ENCODE measurements around the gene RNASE8.
"Not testable (repeated sequence)": the region's sequence is repeated elsewhere in the genome, so short reads cannot be mapped to it uniquely, and the experiment has no call there.

The RNASE8 gene, protein sequence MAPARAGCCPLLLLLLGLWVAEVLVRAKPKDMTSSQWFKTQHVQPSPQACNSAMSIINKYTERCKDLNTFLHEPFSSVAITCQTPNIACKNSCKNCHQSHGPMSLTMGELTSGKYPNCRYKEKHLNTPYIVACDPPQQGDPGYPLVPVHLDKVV

GRCh38 chr14:21057803-21058675 is at the start of gene RNASE8:
Gene RNASE8, plus strand, starts transcription at chr14:21057822. Its CDS starts 71 bp downstream, at chr14:21057893.
- no peak for DNase-seq (ENCODE audit: low spot score)

DNA sequence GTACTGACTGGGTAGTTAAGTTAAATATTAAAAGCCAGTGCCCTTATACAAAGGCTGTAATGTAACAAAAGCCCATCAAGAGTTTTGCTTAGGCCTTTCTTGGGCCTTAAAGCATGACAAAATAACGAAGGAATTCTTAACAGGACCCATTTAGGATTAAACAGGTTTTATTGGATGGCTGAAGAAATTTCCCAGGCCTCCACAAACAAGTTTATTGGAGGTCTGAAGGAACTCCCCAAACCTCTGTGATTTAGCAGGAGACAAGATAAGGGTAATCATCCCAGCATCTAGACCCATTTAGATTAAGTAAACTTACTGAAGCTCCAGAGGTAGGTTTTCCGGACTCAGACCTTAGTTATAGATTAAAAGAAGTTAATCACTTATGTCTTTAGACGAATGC is 47.9 kb upstream of the RNASE8 start:
- DNase-seq (ENCODE audit: low spot score): not testable (repeated sequence)

- no peak for DNase-seq (ENCODE audit: low spot score)
Measured at GRCh38 chr14:21011136-21011535, 46.5 kb upstream of the RNASE8 start.

- peak; percentile 87 for DNase-seq (ENCODE audit: low spot score)
Measured at GRCh38 chr14:21014761-21015190, 42.8 kb upstream of the RNASE8 start.

GRCh38 chr14:21015312-21015711 is 42.3 kb upstream of the RNASE8 start:
- DNase-seq (ENCODE audit: low spot score): no peak

DNA sequence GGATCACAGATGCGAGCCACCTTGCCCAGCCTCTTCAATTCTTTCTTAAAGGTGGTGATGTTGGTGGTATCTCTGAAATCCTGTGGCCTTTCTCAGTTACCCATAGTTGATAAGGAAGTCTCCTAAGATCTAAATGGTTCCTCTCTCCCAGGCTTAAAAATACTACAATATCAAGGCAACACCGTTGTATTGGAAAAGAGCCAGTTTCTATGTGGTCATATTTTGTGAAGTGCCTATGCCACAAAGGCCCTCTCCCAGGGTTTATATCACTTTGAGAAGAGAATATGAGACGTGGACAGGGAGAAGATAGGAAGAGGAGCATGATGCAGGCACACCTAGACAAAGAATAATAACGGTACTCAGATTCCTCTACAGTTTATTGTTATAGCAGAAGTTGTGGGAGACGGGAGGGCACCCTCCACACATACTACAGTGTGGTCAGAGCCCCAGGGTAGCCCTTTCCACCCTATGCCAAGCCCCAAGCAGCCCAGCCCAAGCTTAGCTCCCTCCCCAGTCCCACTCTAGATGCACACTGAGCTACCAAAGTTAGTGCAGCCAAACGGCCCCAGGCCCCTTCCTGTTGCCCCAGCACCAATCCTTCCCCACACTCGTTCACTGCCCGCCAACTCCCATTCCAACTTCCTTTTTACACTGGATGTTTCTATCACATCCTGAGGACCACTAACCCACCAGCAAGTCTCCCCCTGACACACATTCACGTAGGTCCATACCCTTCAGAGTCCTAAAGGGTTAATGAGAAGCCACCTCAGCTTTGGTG is 41.0 kb upstream of the RNASE8 start:
- DNase-seq (ENCODE audit: low spot score): no peak

- DNase-seq (ENCODE audit: low spot score): no peak
Measured at GRCh38 chr14:21017528-21018245, 39.9 kb upstream of the RNASE8 start.

- DNase-seq (ENCODE audit: low spot score): no peak
Measured at GRCh38 chr14:21018286-21018685, 39.3 kb upstream of the RNASE8 start.

- no peak for DNase-seq (ENCODE audit: low spot score)
Measured at GRCh38 chr14:21018781-21019180, 38.8 kb upstream of the RNASE8 start.

- no peak for DNase-seq (ENCODE audit: low spot score)
Measured at GRCh38 chr14:21019366-21019765, 38.3 kb upstream of the RNASE8 start.

GRCh38 chr14:21020977-21021545 is 36.6 kb upstream of the RNASE8 start:
- DNase-seq (ENCODE audit: low spot score): no peak

DNA sequence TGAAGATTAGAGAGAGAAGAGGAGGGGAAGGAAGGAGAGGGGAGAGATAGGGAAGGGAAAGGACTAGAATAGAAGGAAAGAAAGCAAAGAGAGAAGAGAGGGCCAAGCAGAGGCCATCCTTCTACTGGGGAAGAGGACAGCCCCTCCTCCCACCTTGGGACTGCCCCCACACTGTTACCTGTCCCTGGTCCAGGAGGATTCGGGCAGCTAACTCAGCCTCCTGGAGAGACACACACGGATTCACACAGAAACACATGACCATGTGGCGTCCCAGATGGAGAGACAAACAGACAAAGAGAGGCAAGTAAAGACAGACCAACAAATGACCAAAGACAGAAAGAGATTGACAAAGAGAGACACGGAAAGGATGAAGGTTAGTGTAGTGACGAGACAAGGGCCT is 34.9 kb upstream of the RNASE8 start:
- no peak for DNase-seq (ENCODE audit: low spot score)

- DNase-seq (ENCODE audit: low spot score): no peak
Measured at GRCh38 chr14:21023174-21023573, 34.4 kb upstream of the RNASE8 start.

- DNase-seq (ENCODE audit: low spot score): no peak
Measured at GRCh38 chr14:21023817-21024584, 33.6 kb upstream of the RNASE8 start.

DNA sequence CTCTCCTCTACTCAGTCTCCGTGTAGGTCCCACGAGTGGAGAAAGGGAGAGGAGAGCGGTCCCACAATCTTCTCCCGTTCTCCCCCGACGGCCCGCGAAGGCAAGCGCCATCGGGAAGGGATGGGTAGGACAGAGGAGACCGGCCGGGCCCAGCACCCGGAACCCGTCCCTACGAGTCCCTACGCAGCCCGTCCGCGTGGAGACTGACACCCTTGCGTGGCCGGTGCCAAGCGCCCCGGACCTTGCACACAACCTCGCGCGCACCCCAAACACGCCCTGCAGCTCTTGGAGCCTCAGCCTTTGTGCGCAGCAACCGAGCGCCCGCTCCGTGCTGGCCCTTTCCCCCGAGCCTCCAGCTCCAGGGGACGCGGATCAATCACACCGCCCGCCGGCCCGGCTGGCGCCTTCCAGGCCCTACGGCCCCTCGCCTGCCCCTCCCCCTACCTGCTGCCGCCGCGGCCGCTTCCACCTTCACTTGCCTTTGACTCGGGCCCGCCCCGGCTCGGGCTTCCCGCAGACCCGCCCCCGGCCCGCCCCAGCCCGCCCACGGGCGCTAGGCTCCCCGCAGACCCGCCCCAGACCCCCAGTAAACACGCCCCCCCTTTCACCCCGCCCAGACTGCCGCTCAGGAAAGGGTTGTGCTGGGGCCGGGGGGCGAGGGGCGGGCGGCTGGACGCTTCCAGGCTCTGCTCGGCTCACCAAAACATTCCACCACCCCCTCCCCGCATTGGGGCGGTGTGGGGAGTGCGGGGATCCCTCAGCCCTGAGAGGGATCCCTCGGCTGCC is 32.8 kb upstream of the RNASE8 start, which contains the start of gene NDRG2:
Gene NDRG2, minus strand, starts transcription at position 477 of the 786 bp plus-strand sequence. CDS start 1,746 bp downstream, outside the sequence.
- DNase-seq (ENCODE audit: low spot score): peak; percentile 83

DNA sequence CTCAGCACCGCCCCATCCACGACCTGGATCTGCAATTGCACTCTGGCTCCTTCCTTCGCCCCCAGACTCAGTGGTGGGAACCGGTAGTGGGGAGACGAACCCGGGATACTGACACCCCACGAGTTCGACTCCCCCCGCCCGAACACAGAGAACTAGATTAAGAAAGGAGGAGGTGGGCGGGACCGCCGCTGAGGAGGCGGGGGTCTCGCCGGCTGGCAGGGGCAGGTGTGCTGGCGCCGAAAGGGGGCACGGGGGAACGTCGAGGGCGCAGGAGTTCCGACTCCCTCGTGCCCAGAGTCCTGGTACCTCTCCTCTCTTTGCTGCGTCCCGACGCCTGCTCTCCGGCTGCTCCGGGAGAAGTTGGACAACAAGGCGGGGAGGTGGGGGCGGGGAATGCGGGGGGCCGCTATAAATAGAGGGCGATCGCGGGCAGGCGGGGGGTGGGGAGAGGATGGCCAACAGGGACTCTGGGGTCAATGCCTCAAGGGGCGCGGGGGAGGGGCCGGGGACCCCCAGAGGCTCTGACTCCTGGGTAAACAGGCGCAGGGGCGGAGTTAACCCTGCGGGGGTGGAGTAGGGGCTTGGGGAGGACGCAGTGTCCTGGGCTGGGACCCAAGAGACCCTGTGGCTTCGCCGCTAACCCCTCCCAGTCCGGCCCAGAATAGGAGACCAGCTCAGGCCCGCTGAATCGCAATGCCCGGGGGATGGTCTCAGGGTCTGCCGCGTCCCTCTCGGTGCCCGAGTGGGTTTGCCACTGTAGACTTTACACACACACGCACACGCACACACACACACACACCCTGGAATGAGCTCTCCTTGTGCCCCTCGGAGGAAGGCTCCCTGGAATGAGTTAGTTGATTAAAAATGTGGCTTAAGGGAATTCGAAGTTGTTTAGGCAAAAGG is 32.0 kb upstream of the RNASE8 start:
- DNase-seq (ENCODE audit: low spot score): peak; percentile 73

DNA sequence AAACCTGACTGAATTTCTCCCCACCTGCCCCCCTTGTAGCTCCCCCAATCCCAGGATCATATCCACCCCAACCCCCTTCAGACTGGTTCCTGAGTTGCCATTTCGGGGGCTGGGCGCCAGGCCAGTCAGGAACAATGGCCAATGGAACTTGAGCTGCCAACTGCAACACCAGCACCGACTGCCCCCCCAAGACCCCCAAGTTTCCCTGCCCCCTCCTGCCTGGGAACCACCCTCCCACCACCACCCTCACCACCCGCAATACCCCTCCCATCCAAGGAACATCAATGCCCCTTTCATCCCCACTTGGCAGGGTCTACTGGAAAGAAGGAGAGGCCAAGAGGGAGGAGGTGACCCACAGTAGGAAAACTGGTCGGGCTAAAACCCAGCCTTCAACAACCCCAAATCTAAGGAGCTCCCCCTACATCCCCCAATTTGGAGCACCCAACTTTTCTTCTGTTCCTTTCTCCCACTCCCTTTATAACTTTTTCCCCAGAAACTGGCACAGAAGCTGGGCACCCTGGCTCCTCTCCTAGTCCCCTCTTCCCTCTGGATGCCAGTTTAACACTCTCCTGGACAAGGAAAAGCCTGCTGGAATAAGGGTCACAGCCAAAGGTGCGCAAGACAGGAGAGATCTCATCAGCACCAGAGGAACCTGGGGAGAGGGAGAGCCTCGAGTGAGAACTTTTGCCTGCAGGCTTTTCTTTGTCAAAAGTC is 31.2 kb upstream of the RNASE8 start:
- no peak for DNase-seq (ENCODE audit: low spot score)

DNA sequence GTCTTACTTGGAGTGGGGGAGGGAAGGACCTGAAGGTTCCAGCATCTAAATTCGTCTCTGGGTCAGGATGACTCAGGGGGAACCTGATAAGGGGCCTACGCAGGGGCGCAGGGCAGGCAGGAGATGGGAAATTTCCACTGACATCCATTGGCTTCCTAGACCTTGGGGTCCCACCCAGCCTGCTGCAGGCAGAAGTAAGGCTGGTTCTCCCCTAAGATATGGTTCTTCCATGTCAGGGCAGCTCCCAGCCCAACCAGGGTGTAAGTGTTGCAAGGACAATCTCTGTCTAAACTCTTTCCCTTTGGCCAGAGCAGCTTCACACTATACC is 30.7 kb upstream of the RNASE8 start:
- DNase-seq (ENCODE audit: low spot score): no peak
